SW480 (cell line): ENCODE results near the gene ADAMTS16.

Experiments
- DNase-seq: peaks from one replicate; pipeline ENCODE4 v3.0.0-alpha.2; 2016; ENCODE audit warnings: low spot score

Gene ADAMTS16

DNA sequence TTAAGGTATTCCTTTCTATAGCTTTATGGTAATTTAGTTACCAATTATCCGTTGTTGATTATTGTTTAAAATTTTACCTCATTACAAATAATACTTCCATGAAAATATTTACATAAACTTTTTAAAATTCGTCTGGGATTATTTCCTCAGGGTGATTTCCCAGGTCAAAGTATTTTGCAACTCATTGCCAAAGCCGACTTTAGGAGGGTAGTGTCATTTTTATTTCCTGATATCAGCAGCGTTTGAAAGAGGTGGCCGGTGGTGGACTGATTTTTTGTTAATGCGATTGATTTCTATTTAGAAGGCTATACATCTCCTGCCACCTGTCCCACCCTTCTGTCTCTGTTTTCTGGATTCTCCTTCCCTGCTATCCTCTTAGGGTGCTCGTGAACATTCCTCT lies 4.3 kb downstream of the ADAMTS16 start:
- no peak for DNase-seq

DNA sequence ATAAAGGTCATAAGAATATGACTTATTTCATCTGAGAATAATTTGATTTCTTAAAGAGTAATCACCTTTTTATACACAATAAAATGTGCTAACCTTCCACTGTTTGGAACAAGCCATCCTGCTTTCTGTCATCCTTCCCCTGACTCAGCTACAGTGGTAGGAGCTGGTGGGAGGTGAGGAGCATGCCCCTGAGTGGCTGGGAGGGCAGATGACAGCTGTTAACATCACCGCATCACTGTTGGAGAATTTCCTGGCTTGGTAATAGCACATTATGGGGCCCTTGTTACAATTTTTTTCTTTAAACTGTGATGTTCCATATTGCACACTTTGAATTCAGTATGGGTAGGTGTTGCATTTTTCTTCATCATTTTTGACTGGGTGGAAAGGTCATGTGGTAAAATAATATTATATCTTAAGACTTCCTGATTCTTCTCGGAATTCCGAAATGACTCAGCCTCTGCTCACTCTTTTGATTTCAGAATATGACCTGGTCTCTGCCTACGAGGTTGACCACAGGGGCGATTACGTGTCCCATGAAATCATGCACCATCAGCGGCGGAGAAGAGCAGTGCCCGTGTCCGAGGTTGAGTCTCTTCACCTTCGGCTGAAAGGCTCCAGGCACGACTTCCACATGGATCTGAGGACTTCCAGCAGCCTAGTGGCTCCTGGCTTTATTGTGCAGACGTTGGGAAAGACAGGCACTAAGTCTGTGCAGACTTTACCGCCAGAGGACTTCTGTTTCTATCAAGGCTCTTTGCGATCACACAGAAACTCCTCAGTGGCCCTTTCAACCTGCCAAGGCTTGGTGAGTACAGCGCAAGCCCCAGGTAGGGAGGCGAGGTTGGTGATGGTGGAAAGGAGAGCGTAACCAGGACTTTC lies 5.8 kb downstream of the ADAMTS16 start:
- peak; percentile 94 for DNase-seq

DNA sequence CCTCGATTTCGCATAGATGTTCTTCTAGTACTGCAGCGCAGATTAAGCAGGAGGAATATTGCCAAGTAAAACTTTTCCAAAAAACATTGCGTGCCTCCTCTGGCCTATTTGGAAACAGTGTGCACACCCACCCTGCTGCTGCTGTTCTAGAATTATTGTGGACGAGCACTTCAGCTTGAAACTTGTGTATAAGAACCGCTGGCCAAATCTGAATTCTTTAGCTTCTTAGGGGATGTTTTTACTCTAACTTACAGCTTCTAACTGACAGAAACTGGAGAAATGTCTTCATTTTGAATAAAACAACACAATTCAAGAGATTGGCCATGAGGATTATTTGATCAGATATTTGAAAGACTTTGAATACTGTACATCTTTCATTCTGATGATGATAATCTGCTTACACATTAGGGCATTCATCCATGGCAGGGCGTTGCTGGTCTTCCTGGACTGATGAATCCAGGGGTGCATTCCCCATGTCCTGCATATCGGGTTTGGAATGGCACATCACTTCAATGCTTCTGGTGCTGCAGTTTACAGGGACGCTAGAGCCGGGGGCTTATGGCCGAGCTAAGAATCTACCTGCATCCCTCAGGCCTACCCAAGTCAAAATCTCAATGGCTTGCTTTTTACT lies 6.5 kb downstream of the ADAMTS16 start:
- DNase-seq, result no peak

DNA sequence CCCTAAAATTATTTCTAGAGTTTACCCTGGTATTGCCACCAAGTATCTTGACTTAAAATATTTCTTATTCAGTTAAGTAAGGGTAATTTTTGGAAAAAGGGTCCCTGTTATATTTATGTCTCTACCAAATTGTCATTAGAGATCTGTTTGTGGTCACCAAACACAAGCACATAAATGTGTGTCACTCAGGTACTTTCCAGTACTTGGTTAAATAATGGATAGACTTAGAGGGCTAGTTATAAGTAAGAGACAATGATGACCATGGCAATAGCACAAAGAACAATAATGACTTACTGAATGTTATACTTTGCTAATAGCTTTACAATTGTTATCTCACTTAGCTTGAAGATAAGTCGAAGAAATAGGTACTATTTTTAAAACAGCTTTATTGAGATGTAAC lies 9.0 kb downstream of the ADAMTS16 start:
- no peak for DNase-seq

DNA sequence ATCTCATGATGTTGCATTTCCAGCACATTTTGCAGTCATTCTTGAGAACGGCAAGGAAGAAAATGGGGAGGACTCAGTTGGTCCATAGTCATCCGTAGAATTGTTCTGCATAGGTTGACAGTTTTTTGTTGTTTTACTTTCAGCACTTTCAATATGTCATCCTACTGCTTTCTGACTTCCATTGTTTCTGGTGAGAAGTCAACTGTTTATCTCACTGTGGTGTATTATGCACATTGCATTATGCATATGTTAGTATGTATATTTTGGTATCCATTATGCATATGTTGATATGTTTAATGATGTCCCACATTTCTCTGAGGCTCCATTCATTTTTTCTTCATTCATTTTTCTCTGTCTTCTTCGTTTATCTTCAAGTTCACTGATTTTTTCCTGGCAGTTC lies 10.5 kb downstream of the ADAMTS16 start:
- DNase-seq, result no peak

DNA sequence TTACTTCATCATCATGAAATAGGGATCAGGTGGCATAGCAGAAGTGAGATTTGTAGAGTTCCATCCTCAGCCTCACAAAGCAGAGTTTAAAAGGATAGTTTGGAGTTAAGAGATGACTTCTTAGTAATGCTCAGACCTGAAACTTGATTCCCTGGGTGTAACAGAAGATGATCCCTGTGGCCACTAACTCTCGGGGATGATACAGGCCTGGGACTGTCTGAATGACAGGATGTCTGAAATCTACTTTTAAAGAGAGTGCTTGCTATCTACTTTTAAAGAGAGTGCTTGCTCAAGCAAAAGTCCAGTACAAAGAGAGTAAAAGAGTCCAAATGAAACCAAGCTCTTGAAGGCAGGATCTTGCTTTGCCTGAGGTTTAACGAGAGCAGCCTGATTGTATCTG lies 14.6 kb downstream of the ADAMTS16 start:
- no peak for DNase-seq

DNA sequence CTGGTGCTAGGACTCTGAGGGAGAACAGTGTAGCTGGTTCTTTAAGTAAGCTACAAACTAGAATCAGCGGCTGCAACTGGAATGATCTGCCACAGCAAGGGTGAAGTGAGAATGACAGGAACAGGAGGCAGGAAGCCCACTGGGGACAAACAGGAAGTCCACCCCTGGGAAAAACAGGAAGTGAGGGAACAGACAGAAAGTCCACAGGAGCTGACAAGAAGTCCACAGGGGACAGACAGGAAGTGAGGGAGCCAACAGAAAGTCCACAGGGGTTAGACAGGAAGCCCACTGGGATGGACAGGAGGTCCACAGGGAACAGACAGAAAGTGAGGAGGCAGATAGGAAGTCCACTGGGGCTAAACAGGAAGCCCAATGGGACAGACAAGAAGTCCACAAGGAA lies 15.5 kb downstream of the ADAMTS16 start:
- no peak for DNase-seq

DNA sequence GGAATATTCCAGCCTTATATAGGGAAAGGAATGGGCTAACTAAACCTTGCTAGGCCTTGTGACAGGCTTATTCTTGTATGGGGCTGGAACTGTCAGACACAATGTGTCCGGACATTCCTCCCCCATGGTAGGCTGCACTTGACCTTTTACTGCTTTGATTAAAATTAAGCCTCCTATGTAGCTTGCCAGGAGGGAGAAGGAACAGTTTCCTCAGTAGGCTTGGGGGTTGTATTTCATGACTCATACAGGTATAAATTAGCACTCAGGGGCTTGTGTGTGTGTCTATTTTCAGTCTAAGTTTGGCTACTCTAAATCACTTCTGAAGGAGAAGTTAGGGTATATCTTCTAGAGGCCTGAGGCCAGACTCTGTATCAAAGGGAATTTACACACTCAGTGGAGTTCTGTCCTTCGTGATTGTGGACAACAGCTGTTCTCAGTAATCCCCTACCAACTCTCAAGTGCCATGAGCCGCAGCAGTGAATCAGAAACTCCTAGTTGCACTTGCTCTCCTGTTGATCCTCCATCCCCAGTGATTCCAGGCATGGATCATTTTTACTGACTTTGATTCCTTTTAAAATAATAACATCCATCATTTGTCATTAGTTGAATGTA lies 16.4 kb downstream of the ADAMTS16 start:
- no peak for DNase-seq

DNA sequence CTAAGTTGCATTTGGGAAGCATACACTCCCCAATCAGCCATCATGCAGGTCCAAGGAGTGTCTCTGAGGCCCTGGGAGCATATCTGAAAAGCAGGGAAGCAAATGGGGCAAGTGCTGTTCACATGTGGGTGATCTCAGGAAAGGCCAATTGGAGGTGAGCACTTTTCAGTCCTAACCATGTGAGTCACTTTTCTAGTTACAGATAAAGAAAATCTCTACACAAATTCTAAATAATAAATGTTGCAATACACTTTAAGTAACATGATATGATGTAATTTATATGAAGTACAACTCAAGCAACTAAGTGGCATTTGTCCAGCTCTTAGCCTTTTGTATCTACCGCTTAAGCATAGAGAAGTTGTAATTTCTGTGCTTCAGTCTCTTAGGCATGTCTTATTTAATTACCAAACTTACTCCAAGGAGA lies 18.4 kb downstream of the ADAMTS16 start:
- DNase-seq, result no peak

DNA sequence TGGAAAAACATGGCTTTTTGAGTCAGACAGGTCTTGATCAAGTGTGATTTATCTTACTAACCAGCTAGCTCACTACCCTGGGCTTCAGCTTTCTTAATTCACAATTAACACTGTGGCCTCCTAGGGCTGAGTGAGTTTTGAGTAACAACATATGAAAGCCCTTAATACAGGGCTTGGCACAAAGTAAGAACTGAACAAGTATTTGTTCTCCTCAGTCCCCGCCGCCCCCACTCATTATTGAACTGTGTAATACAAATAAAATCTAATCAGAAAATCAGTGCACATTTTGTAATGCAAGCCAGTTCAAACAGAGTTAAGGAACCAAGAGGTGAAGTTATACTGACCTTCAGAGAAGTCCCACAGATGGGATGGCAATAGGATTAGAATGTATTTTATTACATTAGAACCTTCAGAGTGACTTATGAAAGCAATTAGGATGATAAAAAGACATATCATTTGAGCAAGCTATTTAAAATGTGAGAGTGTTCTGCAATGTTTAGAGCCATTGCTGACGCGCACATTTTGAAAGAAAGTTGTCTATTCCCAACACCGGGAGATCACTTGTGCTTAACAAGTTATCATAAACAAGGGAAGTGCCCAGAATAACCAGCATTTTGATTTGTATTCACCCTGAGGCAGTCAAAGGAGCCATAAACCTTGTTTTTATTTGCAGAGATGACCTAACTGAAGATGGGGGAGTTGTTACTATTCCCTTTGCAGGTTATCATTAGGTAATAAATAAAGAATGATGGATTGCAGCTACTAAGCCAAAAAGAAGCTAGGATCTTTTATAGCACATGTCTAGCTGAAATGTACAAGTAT lies 19.4 kb downstream of the ADAMTS16 start:
- DNase-seq, result no peak

DNA sequence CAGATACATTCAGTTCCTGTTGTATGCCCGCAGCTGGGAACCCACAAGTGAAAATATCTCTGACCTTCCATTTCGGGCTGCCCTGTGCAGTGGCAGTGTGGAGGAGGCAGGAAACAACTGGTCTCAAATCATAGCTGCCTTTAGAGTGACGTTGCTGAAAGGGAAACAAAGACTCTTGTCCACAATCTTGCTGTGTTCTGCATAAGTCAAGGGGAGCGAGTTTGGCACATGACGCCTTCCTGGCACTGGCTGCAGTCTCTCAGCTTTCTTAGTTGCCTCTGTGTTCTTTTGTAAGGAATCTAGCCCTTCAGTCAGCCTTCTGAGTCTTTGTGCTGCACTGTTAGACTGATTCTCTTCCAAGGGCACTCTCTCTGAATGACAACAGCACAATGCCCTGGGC lies 24.0 kb downstream of the ADAMTS16 start:
- no peak for DNase-seq

DNA sequence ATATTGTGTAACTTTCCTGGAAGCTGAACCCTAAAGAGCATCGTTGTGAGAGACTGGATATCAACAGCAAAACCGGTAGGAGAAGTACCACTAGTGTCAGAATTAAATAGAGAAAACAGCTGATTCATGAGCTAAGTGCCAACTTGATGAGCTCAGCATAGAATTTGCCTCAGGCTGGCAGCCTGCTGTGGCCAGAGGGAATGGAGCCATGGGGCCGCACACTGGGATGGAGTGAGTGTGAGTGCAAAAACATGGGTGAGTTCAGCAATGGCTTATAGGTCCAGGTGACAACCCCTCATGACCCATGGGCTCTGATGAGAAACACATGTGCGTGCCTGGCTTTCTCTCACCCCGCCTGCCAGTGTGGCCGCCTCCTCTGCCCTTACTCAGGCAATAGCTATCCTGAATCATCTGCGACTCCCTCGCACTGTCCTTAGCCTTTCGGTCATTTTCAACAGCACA lies 25.4 kb downstream of the ADAMTS16 start:
- no peak for DNase-seq

DNA sequence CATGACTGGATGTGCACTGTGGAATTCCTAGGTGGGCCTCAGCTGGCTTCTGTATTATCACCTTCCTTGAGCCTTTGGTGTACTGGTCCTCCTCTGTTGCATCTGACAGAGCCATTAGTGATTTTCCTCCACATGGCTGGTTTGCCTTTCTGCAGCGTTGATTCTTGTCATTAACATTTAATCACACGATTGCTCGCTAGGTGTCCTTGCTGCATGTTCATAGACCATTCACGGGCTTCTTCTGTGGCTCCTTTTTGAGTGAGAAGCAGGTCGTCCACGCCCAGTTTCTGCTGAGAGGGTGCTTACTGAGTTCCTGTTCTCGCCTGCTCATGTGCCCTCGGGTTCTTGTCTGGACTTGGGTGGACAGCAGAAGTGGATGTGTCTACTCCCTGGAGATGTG lies 29.3 kb downstream of the ADAMTS16 start:
- no peak for DNase-seq

DNA sequence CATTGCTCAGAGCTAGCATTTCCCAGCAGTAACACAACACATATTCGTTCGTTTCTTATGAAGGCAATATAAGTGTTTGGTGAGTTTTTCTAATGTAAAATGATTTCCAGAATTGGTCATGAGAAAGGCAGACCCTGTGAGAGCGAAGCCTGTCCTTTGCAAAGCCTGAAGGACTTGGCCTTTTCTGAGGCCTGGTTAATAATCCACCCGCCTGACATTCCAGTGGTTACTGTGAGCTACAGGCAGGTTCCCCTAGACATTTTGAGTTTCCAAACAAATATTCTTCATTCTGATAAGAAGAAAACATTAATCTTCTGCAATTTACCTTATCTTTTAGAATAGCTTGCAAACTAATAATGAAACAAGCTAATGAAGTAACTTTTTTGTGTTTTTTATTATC lies 38.0 kb downstream of the ADAMTS16 start:
- peak; percentile 33 for DNase-seq

DNA sequence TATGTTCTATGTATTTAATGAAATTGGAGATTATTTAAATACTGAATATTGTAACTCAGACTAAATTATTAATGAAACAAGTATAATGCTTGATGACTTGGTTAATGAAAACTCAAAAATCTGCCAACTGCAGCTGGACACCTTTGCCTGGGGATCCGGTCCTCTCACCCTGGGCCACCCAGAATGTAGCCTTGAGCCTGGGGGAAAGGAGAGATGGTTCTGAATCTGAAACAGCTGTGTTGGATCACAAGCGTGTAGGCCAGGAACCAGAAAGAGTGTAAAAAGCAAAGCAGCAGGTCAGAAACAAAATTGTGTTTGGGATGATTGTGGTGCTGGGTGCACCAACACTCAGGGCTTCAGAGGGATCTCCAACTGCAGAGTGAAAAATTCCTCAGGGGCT lies 38.5 kb downstream of the ADAMTS16 start:
- DNase-seq, result no peak

DNA sequence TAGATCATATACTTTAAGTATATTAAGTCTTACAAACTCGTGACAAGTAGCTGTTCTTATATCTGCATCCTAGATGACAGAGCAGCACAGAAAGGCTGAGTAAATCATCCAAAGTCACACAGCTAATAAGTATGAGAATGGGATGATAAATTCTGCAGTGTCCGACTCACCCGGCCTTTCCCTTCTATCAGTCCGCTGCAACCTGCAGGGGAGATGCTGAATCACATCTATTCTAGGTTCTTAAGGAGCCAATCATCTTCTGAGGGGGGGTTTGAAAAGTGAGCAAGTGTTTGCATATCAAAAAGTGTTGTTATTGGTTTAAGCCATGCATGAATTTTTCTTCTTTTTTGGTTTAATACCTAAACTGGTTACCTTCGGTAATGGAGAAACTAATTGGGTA lies 38.9 kb downstream of the ADAMTS16 start:
- DNase-seq, result no peak

DNA sequence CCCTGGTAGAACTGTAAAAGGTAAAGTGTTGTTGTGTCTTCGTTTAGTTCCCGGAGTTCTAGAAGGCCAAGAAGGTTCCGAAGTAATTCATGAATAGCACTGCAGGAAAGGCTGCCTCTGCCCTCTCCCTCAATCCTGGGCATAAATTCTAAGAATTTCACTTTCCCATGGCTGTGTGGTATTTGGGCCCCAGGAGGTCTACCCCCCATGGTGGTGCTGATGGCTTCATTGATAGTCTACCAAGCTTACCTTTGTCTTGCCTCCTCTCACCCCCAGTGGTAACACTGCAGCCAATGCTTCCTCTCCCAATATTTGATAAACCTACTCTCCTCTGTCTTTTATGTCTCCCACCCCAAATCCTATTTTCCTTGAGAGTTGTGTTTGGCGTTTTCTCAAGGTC lies 39.5 kb downstream of the ADAMTS16 start:
- DNase-seq, result no peak

DNA sequence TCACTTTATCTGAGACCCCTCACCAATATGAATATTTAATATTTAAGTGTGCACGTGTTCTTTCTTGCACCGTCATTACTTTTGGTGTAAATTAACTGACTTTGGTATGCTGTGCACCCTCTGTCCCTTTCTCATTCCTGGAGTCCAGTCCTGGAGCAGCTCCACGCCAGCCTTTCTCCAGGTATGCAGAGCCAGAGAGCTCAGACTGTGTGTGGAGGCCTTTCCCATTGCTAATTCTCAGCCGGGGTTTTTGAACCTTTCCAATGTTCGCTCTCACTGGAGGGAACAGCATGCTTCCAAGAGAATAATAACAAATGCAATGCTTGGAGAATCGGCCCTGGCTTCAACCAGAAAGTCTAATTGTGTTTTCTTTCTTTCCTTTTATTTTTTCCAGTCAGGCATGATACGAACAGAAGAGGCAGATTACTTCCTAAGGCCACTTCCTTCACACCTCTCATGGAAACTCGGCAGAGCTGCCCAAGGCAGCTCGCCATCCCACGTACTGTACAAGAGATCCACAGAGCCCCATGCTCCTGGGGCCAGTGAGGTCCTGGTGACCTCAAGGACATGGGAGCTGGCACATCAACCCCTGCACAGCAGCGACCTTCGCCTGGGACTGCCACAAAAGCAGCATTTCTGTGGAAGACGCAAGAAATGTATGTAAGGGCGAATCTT lies 41.7 kb downstream of the ADAMTS16 start:
- no peak for DNase-seq

DNA sequence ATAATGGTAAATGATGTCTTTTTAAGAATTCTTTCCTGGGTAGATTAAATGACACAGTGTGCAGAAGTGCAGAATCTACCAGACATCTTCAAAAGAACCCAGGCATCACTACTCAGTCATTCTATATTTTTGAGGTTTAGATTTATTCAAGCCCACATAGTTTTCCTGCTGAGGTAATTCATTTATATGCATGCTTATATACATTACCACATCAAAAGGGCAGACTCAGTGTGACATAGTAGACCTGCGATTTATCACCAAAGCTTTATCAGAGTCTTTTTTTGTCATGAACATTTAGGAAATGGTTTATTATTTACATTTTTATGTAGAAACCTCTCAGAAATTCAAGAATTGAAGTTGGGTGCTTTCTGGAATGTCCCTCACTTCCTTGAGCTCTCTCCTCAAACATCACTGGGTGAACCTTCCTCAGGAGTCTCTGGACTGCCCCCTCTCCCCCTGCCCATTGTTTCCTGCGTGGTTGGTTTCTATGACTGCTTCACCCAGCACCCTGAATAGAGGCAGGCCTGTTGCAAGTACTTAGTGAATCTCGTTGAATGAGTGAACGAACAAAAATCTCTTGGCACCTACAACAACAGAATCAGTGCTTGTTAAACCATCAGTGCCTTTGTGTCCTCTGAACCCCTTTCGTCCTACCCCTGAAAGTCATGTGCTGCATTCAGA lies 42.5 kb downstream of the ADAMTS16 start:
- DNase-seq, result peak; percentile 96

DNA sequence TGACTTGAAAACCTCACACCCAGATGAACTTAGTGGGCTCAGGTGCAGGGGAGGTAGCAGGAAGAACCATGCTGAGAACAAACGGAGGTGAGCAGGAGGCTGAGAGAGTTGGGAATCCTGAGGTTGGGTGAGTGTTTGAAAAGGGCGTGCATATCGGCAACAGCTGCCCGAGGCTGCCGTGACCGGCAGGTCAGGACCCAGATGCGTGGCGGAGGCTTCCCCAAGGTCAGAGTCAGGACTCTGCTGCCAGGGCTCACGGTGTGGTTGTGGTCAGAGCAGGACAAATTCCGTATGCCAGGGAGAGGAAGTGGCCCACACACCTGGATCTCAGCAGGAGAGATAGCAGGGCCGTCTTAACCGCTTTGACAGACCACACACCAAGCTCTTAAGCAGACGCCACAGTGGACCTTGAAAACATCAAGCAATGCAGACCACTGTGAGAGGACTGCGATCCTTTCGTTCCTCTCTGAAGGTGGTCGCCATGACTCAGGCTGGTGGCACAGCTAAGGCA lies 43.1 kb downstream of the ADAMTS16 start:
- peak; percentile 79 for DNase-seq

DNA sequence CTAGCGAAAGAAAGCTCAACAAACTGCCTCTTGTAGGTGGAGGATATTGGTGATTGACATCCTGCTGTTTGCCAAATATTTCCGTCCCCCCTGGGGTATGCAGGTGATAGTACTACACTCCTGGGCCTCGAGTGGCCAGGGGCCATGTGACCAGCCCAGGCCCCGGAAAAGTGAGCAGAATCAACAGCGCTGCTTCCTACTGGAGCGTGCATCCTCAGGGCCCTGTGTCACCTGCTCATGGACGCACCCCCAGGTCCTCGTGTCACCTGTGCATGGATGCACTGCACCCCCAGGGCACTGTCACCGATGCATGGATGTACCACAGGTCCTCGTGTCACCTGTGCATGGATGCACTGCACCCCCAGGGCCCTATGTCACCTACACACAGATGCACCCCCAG lies 43.8 kb downstream of the ADAMTS16 start:
- no peak for DNase-seq
